HEK293T (cell line): Measurements from ENCODE around the gene RTN4RL1.

Experiments
- CTCF ChIA-PET: fragments of 350-600 bp; formaldehyde crosslinking; extraction: SDS; loops from one replicate; lab custom pipeline; 2021; ENCODE audit warnings: antibody characterized with exemption, inconsistent platforms; lab: Yijun Ruan, JAX
- POLR2A ChIA-PET: fragments of 350-600 bp; formaldehyde crosslinking; extraction: SDS; loops from one replicate; lab custom pipeline; 2020; ENCODE audit warnings: antibody characterized with exemption, inconsistent platforms; lab: Yijun Ruan, JAX
- DNase-seq: peaks from one replicate; pipeline ENCODE4 v3.0.0; 2012; ENCODE audit warnings: mixed read lengths; ENCODE audit errors: extremely low spot score
- ARNT ChIP-seq: fragments of 450-650 bp; IDR thresholded peaks from 2 replicates; pipeline ENCODE4 v1.6.1; 2017; ENCODE audit warnings: mild to moderate bottlenecking
- BHLHE40 ChIP-seq: fragments of 450-650 bp; IDR thresholded peaks from 2 replicates; pipeline ENCODE4 v1.6.1; 2016; ENCODE audit warnings: mild to moderate bottlenecking, moderate library complexity, borderline replicate concordance
- CTBP1 ChIP-seq: fragments of 450-650 bp; IDR thresholded peaks from 2 replicates; pipeline ENCODE4 v1.6.1; 2016; ENCODE audit warnings: borderline replicate concordance
- ELF4 ChIP-seq: fragments of 450-650 bp; IDR thresholded peaks from 2 replicates; pipeline ENCODE4 v1.6.1; 2017; ENCODE audit warnings: antibody characterized with exemption
- FOXA1 ChIP-seq: fragments of 450-650 bp; IDR thresholded peaks from 2 replicates; pipeline ENCODE4 v1.6.1; 2016; ENCODE audit warnings: mild to moderate bottlenecking
- FOXK2 ChIP-seq: fragments of 450-650 bp; IDR thresholded peaks from 2 replicates; pipeline ENCODE4 v1.6.1; 2016; ENCODE audit warnings: mild to moderate bottlenecking
- FOXM1 ChIP-seq: fragments of 450-650 bp; IDR thresholded peaks from 2 replicates; pipeline ENCODE4 v1.6.1; 2017; ENCODE audit warnings: mild to moderate bottlenecking, borderline replicate concordance
- HDGF ChIP-seq: fragments of 450-650 bp; IDR thresholded peaks from 2 replicates; pipeline ENCODE4 v1.6.1; 2017; ENCODE audit warnings: antibody characterized with exemption, borderline replicate concordance
- L3MBTL2 ChIP-seq: fragments of 450-650 bp; conservative IDR thresholded peaks from 2 replicates; pipeline ENCODE4 v1.6.1; 2016; ENCODE audit warnings: mild to moderate bottlenecking
- LEF1 ChIP-seq: fragments of 450-650 bp; IDR thresholded peaks from 2 replicates; pipeline ENCODE4 v1.6.1; 2017; ENCODE audit warnings: mild to moderate bottlenecking, borderline replicate concordance
- NFRKB ChIP-seq: fragments of 450-650 bp; IDR thresholded peaks from 2 replicates; pipeline ENCODE4 v1.6.1; 2016; ENCODE audit warnings: mild to moderate bottlenecking, moderate library complexity
- PKNOX1 ChIP-seq: fragments of 450-650 bp; IDR thresholded peaks from 2 replicates; pipeline ENCODE4 v1.6.1; 2016
- SP1 ChIP-seq: fragments of 450-650 bp; IDR thresholded peaks from 2 replicates; pipeline ENCODE4 v1.6.1; 2017
- SUZ12 ChIP-seq: fragments of 450-650 bp; IDR thresholded peaks from 2 replicates; pipeline ENCODE4 v1.6.1; 2016; ENCODE audit warnings: mild to moderate bottlenecking
- TARDBP ChIP-seq: fragments of 450-650 bp; IDR thresholded peaks from 2 replicates; pipeline ENCODE4 v1.6.1; 2016
- ZNF384 ChIP-seq: fragments of 450-650 bp; IDR thresholded peaks from 2 replicates; pipeline ENCODE4 v1.6.1; 2016

RTN4RL1 gene

GRCh38 chr17:1942066-1942365 lies 83.1 kb downstream of the RTN4RL1 start:
- POLR2A ChIA-PET = no interaction called here
- no peak for TF ChIP-seq TARDBP
- CTCF ChIA-PET = no interaction called here
- DNase-seq = no peak

- ChIA-PET CTCF (no interaction called here), POLR2A (no interaction called here)
- TF ChIP-seq BHLHE40 = no peak
- DNase-seq = no peak
These were observed 83.7 kb downstream of the RTN4RL1 start for GRCh38 chr17:1941272-1942065.

GRCh38 chr17:1940810-1941185 lies 84.3 kb downstream of the RTN4RL1 start:
- no peak for DNase-seq
- CTCF ChIA-PET = no interaction called here
- no peak for TF ChIP-seq ARNT
- no peak for TF ChIP-seq SUZ12
- TF ChIP-seq LEF1 = no peak
- no peak for TF ChIP-seq L3MBTL2
- TF ChIP-seq FOXA1 = no peak
- no peak for TF ChIP-seq CTBP1
- no peak for TF ChIP-seq TARDBP
- no peak for TF ChIP-seq SP1
- no peak for TF ChIP-seq BHLHE40

GRCh38 chr17:1939981-1940809 lies 84.9 kb downstream of the RTN4RL1 start:
- ChIA-PET POLR2A (interaction anchor here (1.6 kb wide), 1 partner anchor 34 kb away, joined by 3 read pairs; no protein-coding TSS in a partner anchor), CTCF (no interaction called here)
- DNase-seq = no peak
- TF ChIP-seq PKNOX1 (no peak; the same call in 1 of the 2 replicates), HDGF (no peak), ARNT (no peak), TARDBP (no peak), SP1 (no peak), NFRKB (no peak), FOXA1 (no peak), ELF4 (no peak), ZNF384 (no peak), BHLHE40 (no peak), FOXK2 (no peak), FOXM1 (no peak), L3MBTL2 (no peak; the same call in 1 of the 2 replicates), SUZ12 (no peak), LEF1 (no peak), CTBP1 (no peak)

More at GRCh38 chr17:1940810-1941185, 84.3 kb downstream of the RTN4RL1 start:
- POLR2A ChIA-PET = interaction anchor here (1.6 kb wide), 1 partner anchor 34 kb away, joined by 3 read pairs; no protein-coding TSS in a partner anchor

- DNase-seq = no peak
- ChIA-PET CTCF (no interaction called here), POLR2A (no interaction called here)
- no peak for TF ChIP-seq SP1
- no peak for TF ChIP-seq BHLHE40
- TF ChIP-seq FOXA1 = no peak
- no peak for TF ChIP-seq TARDBP
- TF ChIP-seq FOXK2 = no peak
- no peak for TF ChIP-seq PKNOX1
- TF ChIP-seq NFRKB = no peak
- no peak for TF ChIP-seq ELF4
- no peak for TF ChIP-seq CTBP1
- no peak for TF ChIP-seq SUZ12
- no peak for TF ChIP-seq HDGF
- TF ChIP-seq ARNT = no peak
- no peak for TF ChIP-seq FOXM1
These were observed 87.7 kb downstream of the RTN4RL1 start for GRCh38 chr17:1937461-1937860.

- no peak for TF ChIP-seq LEF1
- TF ChIP-seq ARNT = no peak
- no peak for TF ChIP-seq NFRKB
- TF ChIP-seq HDGF = no peak
- no peak for TF ChIP-seq SUZ12
- no peak for TF ChIP-seq CTBP1
- no peak for TF ChIP-seq L3MBTL2
- no peak for TF ChIP-seq ELF4
- TF ChIP-seq PKNOX1 = no peak
- POLR2A ChIA-PET = no interaction called here
- no peak for DNase-seq
- CTCF ChIA-PET = no interaction called here
These were observed 88.4 kb downstream of the RTN4RL1 start for GRCh38 chr17:1936766-1937165.
